Stimulated activated naive CD4-positive, alpha-beta T cell treated with Interleukin-2 at 50 U/mL for 16 hours (primary cell): ENCODE results near the gene SELENOH.

ENCODE experiments used
- DNase-seq: peaks from one replicate; lab custom pipeline; 2025; lab: John Stamatoyannopoulos, UW

Gene SELENOH

DNA sequence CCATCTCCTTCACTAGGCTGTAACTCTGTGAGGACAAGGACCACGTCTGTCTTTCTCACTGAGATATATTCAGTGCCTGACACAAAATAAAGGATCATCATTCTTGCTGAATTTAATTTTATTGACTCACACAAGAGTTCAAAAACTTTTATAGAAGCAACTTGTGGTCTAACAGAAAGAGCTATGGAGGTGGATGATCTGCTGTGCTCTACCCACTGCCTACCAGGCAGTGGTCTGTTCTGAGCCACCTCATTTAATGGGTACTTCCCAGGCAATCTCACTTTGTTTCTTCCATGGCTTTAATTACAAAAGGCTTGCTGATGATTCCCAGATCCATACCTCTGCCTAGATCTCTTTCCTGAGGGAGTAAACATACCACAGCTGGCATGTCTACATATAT lies 5.6 kb downstream of the SELENOH start:
- no peak for DNase-seq

DNA sequence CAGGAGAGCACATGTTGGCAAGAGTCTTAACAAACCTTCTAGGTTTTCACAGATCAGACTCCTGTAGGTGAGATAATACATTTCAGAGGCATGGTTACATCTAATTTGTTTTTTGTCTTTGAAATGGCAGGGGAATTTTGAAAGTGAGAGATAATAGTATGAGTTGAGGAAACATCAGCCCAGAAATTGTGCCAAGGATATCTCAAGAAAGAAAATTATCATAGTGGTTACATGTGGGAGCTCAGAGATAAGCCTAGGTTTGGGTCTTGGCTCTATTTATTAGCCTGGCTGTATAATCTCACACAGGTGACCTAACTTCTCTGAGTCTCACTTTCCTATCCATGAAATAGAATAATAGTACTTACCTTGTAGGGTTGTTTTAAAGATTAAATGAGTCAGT lies 9.9 kb downstream of the SELENOH start:
- no peak for DNase-seq

DNA sequence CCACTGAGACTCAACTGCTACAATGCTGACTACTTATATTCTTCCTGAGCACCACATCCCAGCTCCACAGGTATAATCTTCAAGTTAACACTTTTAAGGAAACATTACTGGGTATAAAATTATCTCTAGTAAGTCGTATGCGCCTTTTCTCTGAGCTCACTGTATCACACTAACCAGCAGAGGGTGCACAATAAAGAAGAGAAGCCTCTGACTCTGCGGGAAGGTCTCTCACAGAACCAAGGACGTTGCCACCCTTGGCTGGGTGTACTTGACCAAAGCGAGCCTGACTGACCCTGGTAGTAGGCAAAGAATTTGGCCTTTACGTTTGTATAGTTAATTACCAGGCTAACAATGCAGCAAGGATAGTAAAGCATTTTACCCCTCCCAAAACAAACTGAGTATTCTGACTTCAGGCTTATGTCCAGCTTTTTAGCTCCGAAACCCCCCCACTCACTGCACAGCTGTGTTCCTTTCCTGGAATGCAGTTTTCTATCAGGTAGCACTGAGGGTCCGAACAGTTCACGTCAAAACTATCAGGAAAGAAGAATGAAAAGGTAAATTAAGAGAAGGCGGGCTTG lies 10.5 kb downstream of the SELENOH start, which contains the start of gene BTBD18:
BTBD18 (minus strand) TSS at position 144 of the 578 bp plus-strand sequence. CDS start 631 bp downstream, outside the sequence.
- DNase-seq = no peak

DNA sequence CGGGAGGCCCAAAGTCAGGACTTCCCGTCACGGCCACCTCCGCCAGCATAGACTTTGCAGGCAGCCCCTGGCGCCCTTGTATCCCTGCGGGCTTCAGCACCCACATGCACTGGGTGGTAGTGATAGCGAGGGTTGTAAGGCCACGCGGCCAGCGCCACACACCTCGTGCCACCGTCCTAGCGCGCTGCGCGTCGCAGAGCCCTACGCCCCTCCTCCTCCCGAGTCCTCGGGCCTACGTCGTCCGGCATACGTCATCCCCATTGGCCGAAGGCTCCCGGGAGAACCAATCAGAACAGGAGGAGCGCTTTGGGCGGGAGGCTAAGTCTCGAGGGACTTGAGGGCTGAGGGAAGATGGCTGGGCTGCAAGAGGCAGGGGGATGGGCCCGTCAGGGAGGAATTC lies 11.7 kb downstream of the SELENOH start:
- DNase-seq = no peak

DNA sequence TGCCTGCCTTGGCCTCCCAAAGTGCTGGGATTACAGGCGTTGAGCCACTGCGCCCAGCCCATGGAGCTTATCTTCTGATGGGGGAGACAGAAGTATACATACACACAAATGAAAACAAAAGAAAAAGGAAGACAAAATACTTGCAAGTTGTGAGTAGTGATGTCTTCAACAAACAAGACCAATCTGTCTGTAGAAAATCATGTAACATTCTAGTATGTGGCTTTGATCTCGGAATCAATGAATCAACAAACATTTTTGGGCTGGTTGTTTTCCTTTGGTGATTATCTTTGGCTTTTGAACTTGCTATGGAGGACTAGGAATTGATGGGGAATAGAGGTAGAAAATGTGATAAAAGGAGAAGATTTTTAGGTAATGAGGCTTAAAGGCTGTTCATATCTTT lies 16.9 kb downstream of the SELENOH start:
- no peak for DNase-seq

DNA sequence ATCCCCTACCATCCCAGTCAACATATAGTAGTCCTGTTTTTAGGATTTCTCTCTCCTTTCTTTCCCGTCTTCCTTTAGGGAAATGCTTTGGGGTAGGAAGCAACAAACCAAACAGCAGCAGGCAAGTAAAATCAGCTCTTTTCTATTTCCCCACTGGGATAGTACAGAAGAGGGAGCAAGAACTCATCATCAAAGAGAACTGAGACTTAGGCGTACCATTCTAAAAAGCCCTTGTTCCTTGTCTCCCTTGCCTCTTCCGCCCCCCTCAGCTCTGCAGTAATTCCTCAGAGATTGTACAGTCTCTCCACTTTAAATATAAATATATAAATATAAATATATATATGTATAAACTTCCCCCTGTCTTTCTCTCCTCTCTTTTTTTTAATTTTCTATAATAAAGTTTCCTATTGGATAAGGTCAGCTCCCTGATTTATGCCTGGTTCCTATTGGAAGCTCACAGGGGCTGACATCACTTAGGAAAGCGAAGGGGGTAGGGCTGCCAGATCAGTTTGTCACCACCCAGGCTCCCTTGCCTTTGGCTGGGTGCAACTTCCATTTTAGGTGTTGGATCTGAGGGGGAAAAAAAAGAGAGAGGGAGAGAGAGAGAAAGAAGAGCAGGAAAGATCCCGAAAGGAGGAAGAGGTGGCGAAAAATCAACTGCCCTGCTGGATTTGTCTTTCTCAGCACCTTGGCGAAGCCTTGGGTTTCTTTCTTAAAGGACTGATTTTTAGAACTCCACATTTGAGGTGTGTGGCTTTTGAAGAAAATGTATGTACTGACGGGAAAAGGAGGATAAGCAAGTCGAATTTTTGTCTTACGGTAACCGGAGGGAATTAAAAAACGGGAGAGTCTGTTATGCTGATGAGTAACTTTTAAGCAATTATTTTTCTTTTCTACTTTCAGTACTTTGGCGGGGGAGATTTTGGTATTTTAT lies 20.3 kb downstream of the SELENOH start, which contains the start of gene CTNND1:
CTNND1 (plus strand) TSS at position 502 of the 934 bp plus-strand sequence. CDS start 29,677 bp downstream, outside the sequence.
- DNase-seq = no peak

DNA sequence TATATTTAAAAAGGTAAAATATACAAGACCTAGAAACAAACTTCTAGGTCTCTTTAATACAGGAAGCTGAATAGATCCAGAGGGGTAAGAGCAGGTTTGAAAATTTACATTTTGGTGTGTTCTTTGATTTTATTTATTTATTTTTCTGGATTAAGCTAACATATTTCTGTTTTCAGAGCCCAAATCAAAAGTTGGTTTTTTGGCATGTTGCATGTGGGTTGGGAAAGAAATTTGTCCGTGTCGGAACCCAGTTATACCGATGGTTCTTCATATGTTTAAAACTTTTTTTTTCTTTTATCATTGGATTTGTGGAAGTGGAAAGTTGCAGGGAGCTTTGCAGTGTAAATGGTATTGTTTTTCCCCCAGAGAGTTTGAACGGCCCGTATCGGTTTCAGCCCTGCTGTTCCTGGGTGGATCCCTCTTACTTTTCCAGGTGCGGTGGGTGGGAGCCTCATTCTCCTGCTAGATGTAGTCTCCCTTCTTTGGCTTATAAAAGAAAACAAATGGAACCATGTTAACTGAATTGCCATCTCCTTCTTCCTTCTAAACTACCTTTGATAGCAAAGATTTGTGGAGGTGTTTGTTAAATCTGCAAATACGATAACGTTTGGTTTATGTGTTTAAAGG lies 21.1 kb downstream of the SELENOH start:
- no peak for DNase-seq

DNA sequence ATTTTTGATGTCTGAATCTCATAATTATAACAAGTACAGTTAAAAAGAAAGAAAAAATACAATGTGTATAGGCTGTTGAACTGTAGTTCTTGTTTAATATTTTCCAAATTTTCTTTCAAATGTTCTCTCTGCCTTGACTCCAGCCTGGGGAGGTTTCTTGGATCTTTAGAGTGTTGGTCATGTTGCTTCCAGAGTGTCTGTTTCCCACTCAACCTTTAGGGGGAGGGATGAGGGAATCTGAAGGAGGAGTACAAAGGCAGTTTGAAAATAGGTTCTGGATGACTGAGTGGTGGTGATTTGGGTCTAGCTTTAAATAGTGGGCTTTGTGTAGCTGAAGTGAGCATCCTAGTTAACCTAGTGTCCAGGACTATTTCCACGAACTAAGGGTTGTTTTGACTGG lies 22.3 kb downstream of the SELENOH start:
- no peak for DNase-seq

DNA sequence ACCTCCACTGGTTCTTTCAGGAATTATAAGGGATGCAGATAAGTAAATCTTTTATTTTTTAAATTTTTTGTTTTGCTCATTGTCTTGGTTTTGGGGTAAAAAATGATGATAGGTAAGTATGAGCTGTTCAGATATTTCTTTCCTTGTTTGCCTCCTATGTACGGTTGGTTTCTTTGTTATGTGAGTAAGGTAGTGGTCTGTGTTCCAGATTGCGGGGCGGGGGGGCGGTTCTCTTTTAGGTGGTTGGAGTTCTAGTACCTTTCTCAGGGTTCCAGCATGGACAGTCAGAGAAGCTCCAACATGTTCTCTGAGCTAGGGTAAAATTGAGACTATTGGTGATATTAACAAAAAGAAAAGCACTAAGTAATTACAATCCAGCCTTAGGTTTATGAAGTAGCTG lies 22.7 kb downstream of the SELENOH start:
- DNase-seq = no peak

DNA sequence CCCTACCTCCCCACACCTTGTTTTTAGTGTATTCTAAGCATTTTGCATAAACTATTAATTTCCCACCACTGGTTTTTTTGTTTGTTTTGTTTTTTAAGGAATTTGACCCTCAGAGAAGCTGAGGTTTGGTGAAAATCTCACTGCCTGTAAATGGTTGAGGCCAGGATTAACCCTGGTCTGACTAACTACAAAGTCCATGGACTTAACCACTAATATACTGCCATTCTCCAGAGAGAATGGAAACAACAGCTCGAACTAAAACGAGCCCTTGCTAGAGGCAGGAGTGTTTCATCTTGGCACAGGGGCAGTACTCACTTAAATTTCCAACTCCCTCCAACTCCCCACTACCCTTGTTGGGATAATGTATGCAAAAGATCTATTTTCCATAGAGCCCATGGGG lies 23.3 kb downstream of the SELENOH start:
- DNase-seq = no peak

DNA sequence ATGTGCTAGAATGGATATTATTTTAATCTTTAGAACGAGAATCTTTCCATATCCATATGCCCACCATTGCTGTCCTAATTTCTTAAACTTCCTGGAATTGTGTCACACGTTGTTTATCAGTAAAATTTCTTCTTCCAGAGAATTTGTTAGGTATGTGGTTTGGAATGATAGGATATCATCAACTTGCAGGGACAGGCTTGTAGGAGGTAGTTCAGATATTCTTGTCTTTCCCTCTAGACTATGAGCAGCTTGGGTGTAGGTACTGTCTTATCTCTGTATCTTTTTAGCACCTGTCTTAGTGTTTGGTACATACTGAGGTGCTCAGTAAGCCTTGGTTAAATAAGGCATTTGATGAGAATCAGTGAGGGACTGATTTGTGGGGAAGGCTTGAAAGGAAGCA lies 23.7 kb downstream of the SELENOH start:
- DNase-seq = no peak

DNA sequence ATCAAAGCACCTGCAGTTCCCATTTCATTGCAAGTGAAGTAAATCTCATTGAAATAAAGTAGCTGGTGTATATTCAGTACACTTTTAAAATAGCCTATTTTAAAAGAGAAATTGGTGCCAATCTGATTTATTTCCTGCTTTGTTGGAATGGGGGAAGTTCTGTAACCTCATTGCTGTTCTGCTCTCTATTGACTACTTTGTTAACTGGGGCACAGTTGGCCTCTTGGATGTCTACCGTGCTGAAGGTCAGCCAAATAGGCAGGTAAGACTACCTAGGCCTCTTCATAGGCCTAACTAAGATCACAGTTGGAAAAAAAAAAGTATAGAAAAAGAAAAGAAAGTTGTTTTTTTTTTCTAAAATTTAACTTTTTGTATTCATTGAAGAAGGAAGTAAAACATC lies 29.5 kb downstream of the SELENOH start:
- DNase-seq = no peak

DNA sequence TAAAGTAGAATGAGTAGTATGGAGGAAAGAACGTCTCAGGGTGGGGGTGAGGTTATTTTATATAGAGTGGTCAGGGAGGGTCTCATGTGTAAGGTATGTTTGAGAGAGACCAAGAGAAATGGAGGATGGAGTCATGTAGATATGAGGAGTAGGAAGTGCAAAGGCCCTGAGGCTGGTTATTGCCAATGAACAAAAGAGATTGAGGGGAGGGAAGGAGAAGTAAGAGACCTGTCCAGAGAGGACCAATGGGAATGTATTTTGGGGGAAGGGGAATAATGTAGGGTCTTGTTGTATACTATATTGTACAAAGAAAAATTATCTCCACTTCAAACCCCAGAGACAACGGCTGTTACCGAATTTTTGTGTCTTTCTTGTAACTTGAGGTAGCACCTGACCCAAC lies 30.1 kb downstream of the SELENOH start:
- no peak for DNase-seq

DNA sequence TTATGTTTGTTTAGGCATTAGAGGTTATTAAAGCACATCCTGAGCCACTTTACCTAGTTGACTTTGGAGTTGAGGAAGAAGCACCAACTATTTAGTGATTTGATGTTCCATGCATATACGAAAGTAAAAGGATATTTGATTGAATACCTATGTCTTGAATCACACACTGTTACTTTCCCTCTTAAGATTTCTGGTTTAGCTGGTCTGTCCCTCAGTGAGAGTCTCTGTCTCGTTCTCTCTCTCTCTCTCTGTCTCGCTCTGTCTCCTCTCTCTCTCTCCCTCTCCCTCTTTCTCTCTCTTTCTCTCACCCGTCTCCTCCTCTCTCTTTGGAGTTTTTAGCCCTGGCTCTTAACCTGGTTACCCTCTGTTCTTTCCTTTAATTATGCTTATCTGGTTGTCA lies 31.3 kb downstream of the SELENOH start:
- DNase-seq = no peak

DNA sequence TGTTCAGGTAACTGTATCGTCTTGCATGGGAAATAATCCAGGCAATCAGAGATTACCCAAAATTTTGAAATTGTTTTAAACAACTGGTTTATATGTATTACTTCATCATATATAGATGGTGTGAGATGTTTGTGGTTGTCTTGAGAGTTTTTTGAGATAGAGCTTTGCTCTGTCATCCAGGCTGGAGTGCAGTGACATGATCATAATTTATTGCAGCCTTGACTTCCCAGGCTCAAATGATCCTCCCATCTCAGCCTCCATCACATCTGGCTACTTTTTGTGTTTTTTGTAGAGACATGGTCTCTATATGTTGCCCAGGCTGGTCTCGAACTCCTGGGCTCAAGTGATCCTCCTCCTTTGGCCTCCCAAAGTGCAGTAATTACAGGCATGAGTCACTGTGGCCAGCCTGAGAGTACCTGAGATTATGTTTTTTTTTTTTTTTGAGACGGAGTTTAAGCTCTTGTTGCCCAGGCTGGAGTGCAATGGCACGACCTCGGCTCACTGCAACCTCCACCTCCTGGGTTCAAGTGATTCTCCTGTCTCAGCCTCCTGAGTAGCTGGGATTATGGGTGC lies 31.8 kb downstream of the SELENOH start:
- DNase-seq = no peak

DNA sequence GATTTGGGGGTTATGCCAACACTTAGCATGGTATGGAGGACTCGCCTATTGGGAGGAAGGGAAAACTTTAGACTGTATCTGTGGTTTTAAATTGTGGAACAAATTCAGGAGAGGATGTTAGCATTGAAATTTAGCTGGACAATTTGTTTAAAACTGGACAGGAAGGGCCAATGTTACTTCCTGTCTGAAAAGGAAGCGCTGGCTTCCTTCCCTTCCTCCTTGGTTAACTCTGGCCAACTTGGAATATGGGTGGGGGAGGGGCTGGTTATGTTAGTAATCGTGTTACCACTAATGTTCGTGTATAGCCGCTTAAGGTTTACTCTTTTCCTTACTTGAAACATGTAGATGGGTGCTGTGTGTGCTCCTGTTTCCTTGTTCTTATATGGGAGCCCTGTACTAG lies 34.2 kb downstream of the SELENOH start:
- DNase-seq = no peak

DNA sequence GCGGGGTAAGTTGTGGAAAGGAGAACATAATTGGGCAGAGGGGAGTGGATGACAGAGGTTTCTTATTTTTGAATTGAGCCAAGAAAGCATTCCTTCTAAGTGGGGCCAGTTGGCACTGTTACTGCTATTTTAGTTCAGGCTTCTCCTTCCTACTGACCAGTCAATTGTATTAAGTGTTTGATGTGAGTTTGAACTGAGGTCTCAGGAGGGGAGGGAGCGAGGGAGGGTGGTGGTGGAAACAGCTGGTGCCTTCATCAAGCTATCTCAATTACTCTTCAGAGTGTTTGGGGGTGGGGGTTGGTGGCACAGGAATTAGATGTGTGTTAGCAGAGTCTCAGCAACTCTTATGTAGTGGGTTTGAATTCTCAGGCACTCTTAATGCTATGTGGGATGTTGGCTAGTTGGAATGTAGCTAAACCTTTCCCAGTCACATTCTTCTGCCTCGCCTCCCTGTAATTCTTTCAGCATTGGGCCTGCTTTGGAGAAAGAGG lies 34.8 kb downstream of the SELENOH start:
- DNase-seq = no peak

DNA sequence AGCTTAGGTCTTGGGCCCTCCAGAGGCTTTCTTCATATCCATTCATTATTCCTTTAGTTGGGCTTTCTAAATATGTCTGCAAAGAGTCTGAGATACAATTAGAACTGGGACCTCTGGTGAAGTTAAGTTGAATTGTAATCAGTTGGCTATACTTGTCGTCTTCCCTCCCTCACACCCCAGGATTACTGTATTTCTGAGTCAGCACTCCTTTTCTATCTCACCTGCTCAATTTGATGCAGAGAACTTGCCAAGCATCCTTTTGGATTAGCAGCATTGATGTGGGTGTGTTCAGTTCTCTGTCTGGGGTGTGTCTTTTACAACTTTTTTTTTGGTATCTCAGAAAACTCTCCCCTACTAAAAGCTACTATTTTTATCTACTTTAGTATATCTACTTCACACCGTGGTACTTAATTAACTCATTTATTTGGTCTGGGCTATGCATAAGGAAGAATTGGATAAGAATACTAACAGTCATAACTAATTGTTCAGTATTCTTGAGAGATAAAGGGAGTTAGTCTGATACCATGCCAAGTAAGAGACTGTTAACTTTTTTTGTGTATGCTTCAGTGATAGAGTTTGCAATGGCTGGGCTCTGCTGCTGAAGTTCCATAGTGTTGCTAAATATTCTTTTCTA lies 35.4 kb downstream of the SELENOH start:
- no peak for DNase-seq

DNA sequence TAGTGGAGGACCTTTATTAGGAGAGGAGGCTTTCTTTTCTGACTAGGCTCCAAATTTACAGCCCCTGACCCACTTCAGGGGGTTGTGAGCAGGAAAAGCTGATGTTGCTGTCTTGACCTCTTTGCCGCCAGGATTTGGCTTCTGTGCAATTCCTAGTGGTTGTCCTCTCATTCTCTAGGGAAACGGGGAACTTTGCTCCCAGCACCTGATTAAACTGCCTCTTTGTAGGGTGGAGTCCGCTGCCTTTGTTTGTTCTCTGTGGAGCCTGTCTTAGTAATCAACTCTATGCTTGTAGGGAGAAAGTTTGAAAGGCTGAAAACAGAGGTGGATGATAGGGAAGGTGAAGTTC lies 36.7 kb downstream of the SELENOH start:
- no peak for DNase-seq

DNA sequence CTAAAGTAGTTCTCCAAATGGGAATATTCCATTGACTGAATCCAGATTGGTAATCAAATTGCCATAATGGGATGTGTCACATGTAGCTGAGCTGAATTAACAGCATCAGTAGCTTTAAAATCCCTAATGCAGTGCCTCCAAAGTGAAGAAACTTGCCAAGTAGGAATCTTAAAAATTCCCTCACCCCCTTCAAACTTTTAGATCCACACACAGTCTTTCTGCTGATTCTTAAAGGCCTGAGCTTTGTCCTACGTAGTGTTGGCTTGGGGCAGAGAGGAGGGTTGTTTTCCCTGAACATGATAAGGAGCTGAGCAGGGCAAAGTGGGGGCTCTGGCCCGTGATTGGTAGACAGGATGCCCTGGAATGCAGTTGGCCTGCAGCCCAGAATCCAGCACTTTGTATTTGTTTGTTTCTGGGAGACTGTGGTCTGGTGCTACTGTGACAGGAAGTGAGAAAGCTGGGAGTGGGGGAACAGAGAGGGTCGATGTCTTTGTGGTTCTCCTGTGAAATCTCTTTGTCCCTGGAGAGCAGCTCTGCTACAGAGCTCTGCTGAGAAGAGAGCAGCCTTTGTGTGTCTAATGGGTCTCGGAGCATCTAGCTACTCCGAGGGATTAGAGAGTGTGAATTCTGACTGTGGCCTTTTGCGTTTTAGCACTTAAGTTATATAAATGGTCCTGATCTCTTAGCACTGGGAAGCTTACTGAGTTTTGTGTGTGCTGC lies 37.2 kb downstream of the SELENOH start:
- no peak for DNase-seq

DNA sequence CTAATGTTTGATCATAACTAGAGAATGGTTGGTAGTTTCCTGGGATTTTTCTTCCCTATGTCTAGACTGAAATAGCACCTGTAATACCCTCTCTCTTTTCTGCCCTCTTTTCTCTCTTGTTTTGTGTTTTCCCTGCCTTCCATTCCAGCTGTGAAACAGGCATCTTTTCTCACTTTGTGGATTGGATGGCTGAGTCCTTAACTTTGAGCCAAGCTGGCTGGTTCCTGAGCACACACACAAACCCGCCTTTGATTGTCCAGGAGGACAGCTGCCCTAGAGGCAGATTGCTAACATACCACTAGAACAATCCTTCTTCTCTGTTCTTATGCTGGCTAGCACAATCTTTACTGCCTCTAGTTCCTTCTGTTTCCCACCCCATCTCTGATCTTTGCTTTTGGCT lies 38.0 kb downstream of the SELENOH start:
- DNase-seq = no peak
